Renal cortex interstitium (tissue), 11 donors: ENCODE data around the gene RNASE7. TPM values are rescaled to one million over a fixed set of nuclear protein-coding genes. Genes with fewer than 3 reads are reported as not detected.
A peak's percentile ranks its signal among the peaks of the same experiment; 100 is the strongest.

Experiments
- DNase-seq, 11 donors: peaks; one replicate each; pipeline ENCODE4 v3.0.0-alpha.2; 2013; ENCODE audit warnings: low read depth in 9 of 11, low spot score in 4 of 11; ENCODE audit errors: extremely low read depth in 1 of 11
- polyA plus RNA-seq, 3 donors: library from polyadenylated mRNA; unstranded; fragments of 120-200 nt; gene quantifications; one replicate each; pipeline ENCODE4 v1.2.1, GENCODE V29; 2013; ENCODE audit not compliant: insufficient read length in 3 of 3

RNASE7 gene
- polyA plus RNA-seq, 3 donors: 0.40 to 0.79 (median 0.42) TPM

- no peak for DNase-seq
Observed at GRCh38 chr14:21020977-21021545, 21.1 kb upstream of the RNASE7 start.

DNA sequence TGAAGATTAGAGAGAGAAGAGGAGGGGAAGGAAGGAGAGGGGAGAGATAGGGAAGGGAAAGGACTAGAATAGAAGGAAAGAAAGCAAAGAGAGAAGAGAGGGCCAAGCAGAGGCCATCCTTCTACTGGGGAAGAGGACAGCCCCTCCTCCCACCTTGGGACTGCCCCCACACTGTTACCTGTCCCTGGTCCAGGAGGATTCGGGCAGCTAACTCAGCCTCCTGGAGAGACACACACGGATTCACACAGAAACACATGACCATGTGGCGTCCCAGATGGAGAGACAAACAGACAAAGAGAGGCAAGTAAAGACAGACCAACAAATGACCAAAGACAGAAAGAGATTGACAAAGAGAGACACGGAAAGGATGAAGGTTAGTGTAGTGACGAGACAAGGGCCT lies 19.5 kb upstream of the RNASE7 start:
- no peak for DNase-seq

DNA sequence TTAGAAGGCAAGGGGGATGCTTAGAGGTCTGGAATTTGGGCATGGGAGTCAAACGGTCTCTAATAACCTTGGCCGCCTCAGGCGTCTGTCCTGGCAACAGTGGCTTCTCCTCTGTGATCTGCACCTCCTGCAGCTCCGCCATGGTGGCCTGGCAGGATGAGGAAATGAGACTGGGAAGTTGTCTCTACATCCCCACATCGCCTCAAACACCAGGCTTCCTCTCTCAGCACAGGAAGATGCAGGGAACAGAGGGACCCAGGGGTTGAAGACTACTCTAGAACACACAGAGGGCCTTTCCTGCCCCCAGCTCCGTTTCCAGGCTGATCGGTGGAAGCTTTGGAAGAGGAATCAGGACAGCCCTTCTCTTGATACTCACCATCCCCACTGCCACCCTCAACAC lies 19.0 kb upstream of the RNASE7 start:
- DNase-seq: no peak

GRCh38 chr14:21023817-21024584 lies 18.2 kb upstream of the RNASE7 start:
- no peak for DNase-seq

GRCh38 chr14:21024585-21025370 lies 17.4 kb upstream of the RNASE7 start, which contains the start of gene NDRG2:
Gene NDRG2, minus strand, starts transcription at chr14:21025061. Its CDS starts 1,746 bp downstream, at chr14:21023315.
- DNase-seq: peak in 8 of 11 donors; percentile 63 to 75 (median 72)

DNA sequence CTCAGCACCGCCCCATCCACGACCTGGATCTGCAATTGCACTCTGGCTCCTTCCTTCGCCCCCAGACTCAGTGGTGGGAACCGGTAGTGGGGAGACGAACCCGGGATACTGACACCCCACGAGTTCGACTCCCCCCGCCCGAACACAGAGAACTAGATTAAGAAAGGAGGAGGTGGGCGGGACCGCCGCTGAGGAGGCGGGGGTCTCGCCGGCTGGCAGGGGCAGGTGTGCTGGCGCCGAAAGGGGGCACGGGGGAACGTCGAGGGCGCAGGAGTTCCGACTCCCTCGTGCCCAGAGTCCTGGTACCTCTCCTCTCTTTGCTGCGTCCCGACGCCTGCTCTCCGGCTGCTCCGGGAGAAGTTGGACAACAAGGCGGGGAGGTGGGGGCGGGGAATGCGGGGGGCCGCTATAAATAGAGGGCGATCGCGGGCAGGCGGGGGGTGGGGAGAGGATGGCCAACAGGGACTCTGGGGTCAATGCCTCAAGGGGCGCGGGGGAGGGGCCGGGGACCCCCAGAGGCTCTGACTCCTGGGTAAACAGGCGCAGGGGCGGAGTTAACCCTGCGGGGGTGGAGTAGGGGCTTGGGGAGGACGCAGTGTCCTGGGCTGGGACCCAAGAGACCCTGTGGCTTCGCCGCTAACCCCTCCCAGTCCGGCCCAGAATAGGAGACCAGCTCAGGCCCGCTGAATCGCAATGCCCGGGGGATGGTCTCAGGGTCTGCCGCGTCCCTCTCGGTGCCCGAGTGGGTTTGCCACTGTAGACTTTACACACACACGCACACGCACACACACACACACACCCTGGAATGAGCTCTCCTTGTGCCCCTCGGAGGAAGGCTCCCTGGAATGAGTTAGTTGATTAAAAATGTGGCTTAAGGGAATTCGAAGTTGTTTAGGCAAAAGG lies 16.5 kb upstream of the RNASE7 start:
- DNase-seq: peak in 3 of 11 donors; percentile 39 to 54 (median 39)

DNA sequence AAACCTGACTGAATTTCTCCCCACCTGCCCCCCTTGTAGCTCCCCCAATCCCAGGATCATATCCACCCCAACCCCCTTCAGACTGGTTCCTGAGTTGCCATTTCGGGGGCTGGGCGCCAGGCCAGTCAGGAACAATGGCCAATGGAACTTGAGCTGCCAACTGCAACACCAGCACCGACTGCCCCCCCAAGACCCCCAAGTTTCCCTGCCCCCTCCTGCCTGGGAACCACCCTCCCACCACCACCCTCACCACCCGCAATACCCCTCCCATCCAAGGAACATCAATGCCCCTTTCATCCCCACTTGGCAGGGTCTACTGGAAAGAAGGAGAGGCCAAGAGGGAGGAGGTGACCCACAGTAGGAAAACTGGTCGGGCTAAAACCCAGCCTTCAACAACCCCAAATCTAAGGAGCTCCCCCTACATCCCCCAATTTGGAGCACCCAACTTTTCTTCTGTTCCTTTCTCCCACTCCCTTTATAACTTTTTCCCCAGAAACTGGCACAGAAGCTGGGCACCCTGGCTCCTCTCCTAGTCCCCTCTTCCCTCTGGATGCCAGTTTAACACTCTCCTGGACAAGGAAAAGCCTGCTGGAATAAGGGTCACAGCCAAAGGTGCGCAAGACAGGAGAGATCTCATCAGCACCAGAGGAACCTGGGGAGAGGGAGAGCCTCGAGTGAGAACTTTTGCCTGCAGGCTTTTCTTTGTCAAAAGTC lies 15.7 kb upstream of the RNASE7 start:
- DNase-seq: no peak

GRCh38 chr14:21026988-21027315 lies 15.2 kb upstream of the RNASE7 start:
- DNase-seq: no peak

GRCh38 chr14:21029917-21030316 lies 12.2 kb upstream of the RNASE7 start, which contains the start of gene TPPP2:
Gene TPPP2, plus strand, starts transcription at chr14:21030217. Its CDS starts 365 bp downstream, at chr14:21030582.
- DNase-seq: no peak

DNA sequence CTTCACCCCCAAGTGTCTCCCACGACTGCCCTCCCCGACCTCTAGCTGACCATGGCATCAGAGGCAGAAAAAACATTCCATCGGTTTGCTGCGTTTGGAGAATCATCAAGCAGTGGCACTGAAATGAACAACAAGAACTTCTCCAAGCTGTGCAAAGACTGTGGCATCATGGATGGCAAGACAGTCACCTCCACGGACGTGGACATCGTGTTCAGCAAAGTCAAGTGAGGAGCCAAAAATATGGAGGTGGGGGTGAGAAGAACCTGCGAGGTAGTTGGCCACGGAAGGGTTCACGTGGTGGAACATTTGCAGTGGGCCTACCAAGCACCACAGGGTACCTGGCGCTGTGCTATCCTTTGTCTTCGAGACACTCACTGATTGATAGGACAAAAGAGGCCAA lies 11.6 kb upstream of the RNASE7 start:
- no peak for DNase-seq

- DNase-seq: no peak
Observed at GRCh38 chr14:21032326-21033132, 9.6 kb upstream of the RNASE7 start.

- DNase-seq: no peak
Observed at GRCh38 chr14:21033133-21033698, 8.9 kb upstream of the RNASE7 start.

- no peak for DNase-seq
Observed at GRCh38 chr14:21034707-21035106, 7.5 kb upstream of the RNASE7 start, which contains the start of gene RNASE13. Gene RNASE13, minus strand, starts transcription at chr14:21034807. Its CDS starts 519 bp downstream, at chr14:21034288.

- no peak for DNase-seq
Observed at GRCh38 chr14:21036751-21037150, 5.4 kb upstream of the RNASE7 start.

DNA sequence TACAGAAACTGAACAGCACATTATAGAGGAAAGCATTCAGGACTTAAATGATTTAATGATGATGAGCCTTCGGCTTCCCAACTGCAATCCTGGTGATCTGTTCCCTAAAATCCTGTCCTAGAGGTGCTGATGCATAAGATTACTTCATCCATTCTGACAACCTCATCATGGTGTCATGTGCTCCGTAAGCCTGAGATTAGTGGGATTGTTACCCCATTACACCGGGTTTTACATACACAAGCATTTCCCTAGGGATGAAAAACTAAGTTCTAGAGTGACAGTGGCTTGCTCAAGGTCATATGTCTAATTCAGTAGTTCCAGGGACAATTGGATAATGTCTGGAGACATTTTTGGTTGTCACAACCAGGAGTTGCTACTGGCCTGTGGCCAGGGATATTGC lies 5.0 kb upstream of the RNASE7 start:
- no peak for DNase-seq

GRCh38 chr14:21038441-21039422 lies 3.4 kb upstream of the RNASE7 start:
- DNase-seq: peak in 4 of 11 donors; percentile 48 to 63 (median 60)
